Activated CD8-positive, alpha-beta T cell treated with anti-CD3 and anti-CD28 coated beads, Interleukin-2, amount 10 ng/mL, durations not matched to agents 7 days and 5 days (primary cell): ENCODE measurements around the gene LMO2. TPM values are rescaled to one million over a fixed set of nuclear protein-coding genes. Genes with fewer than 3 reads are reported as not detected.
A peak's percentile ranks its signal among the peaks of the same experiment; 100 is the strongest.

ENCODE experiments used
- ATAC-seq: fragments of 150-1000 bp; cut with Tn5 transposase; one replicate; pipeline ENCODE4 v1.10.0; 2021; ENCODE audit warnings: moderate library complexity
- CTCF ChIA-PET: fragments of 350-600 bp; sonication (Branson Sonifier 250); formaldehyde crosslinking; loops from one replicate; lab custom pipeline; 2021; ENCODE audit warnings: antibody characterized with exemption; lab: Charles Lee
- POLR2A ChIA-PET: fragments of 350-600 bp; sonication (Branson Sonifier 250); formaldehyde crosslinking; loops from one replicate; lab custom pipeline; 2021; ENCODE audit warnings: antibody characterized with exemption; lab: Charles Lee
- DNase-seq: peaks from one replicate; pipeline ENCODE4 v3.0.0-alpha.2; 2020
- H3K27ac Mint-ChIP-seq: one replicate; pipeline ENCODE4 v1.8.0; 2021; ENCODE audit warnings: mild to moderate bottlenecking, mixed read lengths
- H3K27me3 Mint-ChIP-seq: one replicate; pipeline ENCODE4 v1.8.0; 2021; ENCODE audit warnings: low read depth, mixed read lengths
- H3K36me3 Mint-ChIP-seq: one replicate; pipeline ENCODE4 v1.8.0; 2021; ENCODE audit warnings: low read depth, mixed read lengths
- H3K4me1 Mint-ChIP-seq: one replicate; pipeline ENCODE4 v1.8.0; 2021; ENCODE audit warnings: low read depth, mixed read lengths
- H3K4me3 Mint-ChIP-seq: one replicate; pipeline ENCODE4 v1.8.0; 2021; ENCODE audit warnings: mild to moderate bottlenecking, mixed read lengths
- H3K9me3 Mint-ChIP-seq: one replicate; pipeline ENCODE4 v1.8.0; 2022; ENCODE audit warnings: mixed read lengths; ENCODE audit not compliant: insufficient read depth
- total RNA-seq, 2 experiments: library from RNA; stranded (reverse); gene quantifications; one replicate each; pipeline ENCODE4 v1.2.3, GENCODE V29; 2021

The LMO2 gene
- total RNA-seq, 2 experiments from 2014 or later = not detected

- DNase-seq (no peak), ATAC-seq (no peak)
- H3K36me3 Mint-ChIP-seq = no peaks in the 10 kb centered on the region
- no peak overlapping the region for H3K4me3 Mint-ChIP-seq
- H3K27me3 Mint-ChIP-seq = peaks cover 59% of the 10 kb centered on the region
- ChIA-PET POLR2A (no interaction called here), CTCF (interaction anchor here (0.8 to 2.3 kb wide), 4 partner anchors 10 to 121 kb away, joined by 3 to 14 read pairs (median 5); no protein-coding TSS in a partner anchor)
- H3K9me3 Mint-ChIP-seq = no peaks in the 10 kb centered on the region
- H3K27ac Mint-ChIP-seq = no peak overlapping the region
- H3K4me1 Mint-ChIP-seq = peaks cover 15% of the 10 kb centered on the region
Observed at GRCh38 chr11:33867561-33867960, 24.3 kb downstream of the LMO2 start.

GRCh38 chr11:33866936-33867335 is 24.9 kb downstream of the LMO2 start:
- Mint-ChIP-seq H3K4me1 (peaks cover 15% of the 10 kb centered on the region), H3K27me3 (peaks cover 57% of the 10 kb centered on the region), H3K27ac (no peak overlapping the region), H3K9me3 (no peaks in the 10 kb centered on the region), H3K4me3 (no peak overlapping the region), H3K36me3 (no peaks in the 10 kb centered on the region)
- DNase-seq = no peak
- CTCF ChIA-PET = interaction anchor here (0.8 to 1.4 kb wide), 3 partner anchors 9 to 37 kb away, joined by 3 to 6 read pairs (median 4); no protein-coding TSS in a partner anchor
- no peak for ATAC-seq
- POLR2A ChIA-PET = no interaction called here

DNA sequence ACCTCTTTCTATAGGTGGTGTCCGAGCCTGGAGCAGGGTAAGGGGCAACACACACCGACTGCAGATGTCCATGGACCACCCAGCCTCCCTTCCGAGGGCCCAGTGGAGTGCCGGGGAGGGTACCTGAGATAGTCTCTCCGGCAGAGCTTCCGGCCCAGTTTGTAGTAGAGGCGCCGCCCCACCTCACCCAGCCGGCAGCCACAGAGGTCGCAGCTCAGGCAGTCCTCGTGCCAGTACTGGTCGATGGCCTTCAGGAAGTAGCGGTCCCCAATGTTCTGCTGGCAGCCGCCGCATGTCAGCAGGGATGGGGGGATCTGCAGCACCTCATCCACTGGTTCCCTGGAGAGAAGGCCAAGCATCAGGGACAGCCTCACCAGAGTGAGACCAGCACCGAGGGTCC is 27.4 kb downstream of the LMO2 start:
- Mint-ChIP-seq H3K9me3 (no peaks in the 10 kb centered on the region), H3K4me3 (no peak overlapping the region), H3K27ac (no peak overlapping the region), H3K4me1 (peaks cover 6% of the 10 kb centered on the region), H3K36me3 (no peaks in the 10 kb centered on the region), H3K27me3 (peaks cover 59% of the 10 kb centered on the region)
- ChIA-PET CTCF (interaction anchor here (2.4 kb wide), 1 partner anchor 123 kb away, joined by 8 read pairs; no protein-coding TSS in a partner anchor), POLR2A (no interaction called here)
- DNase-seq (no peak), ATAC-seq (no peak)

- DNase-seq = no peak
- peaks cover 63% of the 10 kb centered on the region for H3K27me3 Mint-ChIP-seq
- ATAC-seq = no peak
- no peaks in the 10 kb centered on the region for H3K36me3 Mint-ChIP-seq
- no peak overlapping the region for H3K27ac Mint-ChIP-seq
- ChIA-PET CTCF (interaction anchor here (1.0 to 2.4 kb wide), 2 partner anchors 10 to 124 kb away, joined by 3 to 8 read pairs; no protein-coding TSS in a partner anchor), POLR2A (no interaction called here)
- peaks cover 6% of the 10 kb centered on the region for H3K4me1 Mint-ChIP-seq
- no peaks in the 10 kb centered on the region for H3K9me3 Mint-ChIP-seq
- no peak overlapping the region for H3K4me3 Mint-ChIP-seq
Observed at GRCh38 chr11:33863418-33864172, 28.3 kb downstream of the LMO2 start.

DNA sequence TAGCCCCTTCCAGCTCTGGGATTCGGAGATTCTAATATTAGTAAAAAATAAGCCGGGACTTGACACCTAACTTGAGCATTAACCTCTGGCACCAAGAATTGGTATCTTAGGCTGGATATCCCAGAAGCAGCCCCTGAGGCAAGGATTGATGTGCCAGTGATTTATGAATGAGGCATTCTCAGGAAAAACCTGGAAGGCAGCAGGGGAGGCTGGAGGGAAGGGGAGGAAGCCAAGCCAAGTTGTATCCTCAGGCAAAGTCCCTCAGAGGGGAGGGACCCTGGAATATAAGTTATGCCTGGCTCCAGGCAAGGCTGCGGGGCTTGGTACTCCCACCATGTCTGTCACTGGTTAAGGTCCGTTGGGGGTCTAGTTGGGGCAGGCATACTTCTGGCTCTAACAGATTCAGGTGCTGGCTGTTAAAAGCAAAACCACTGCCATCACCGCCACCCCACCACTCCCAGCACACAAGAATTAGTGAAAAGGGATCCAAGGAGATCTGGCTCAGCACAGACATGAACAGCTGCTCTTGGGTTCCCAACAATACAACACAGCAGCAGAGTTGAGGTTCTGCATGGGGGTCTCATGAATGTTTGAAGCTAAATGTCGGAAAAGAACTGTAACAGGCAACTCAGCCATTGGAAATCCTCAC is 29.8 kb downstream of the LMO2 start:
- no peaks in the 10 kb centered on the region for H3K36me3 Mint-ChIP-seq
- POLR2A ChIA-PET = no interaction called here
- H3K9me3 Mint-ChIP-seq = no peaks in the 10 kb centered on the region
- DNase-seq = no peak
- ATAC-seq = no peak
- H3K4me3 Mint-ChIP-seq = no peak overlapping the region
- no peak overlapping the region for H3K27ac Mint-ChIP-seq
- H3K4me1 Mint-ChIP-seq = no peaks in the 10 kb centered on the region
- CTCF ChIA-PET = interaction anchor here (0.6 to 1.6 kb wide), 5 partner anchors 11 to 135 kb away, joined by 3 to 4 read pairs (median 3); no protein-coding TSS in a partner anchor
- H3K27me3 Mint-ChIP-seq = peaks cover 56% of the 10 kb centered on the region

GRCh38 chr11:33861386-33861785 is 30.5 kb downstream of the LMO2 start:
- H3K4me1 Mint-ChIP-seq = no peaks in the 10 kb centered on the region
- ChIA-PET CTCF (interaction anchor here (0.6 to 1.6 kb wide), 5 partner anchors 10 to 135 kb away, joined by 3 to 4 read pairs (median 3); no protein-coding TSS in a partner anchor), POLR2A (interaction anchor here (0.5 kb wide), 1 partner anchor 1492 kb away, joined by 5 read pairs; no protein-coding TSS in a partner anchor)
- no peak overlapping the region for H3K4me3 Mint-ChIP-seq
- H3K9me3 Mint-ChIP-seq = no peaks in the 10 kb centered on the region
- H3K36me3 Mint-ChIP-seq = no peaks in the 10 kb centered on the region
- peaks cover 55% of the 10 kb centered on the region for H3K27me3 Mint-ChIP-seq
- no peak for DNase-seq
- no peak overlapping the region for H3K27ac Mint-ChIP-seq
- ATAC-seq = no peak

GRCh38 chr11:33860926-33861325 is 30.9 kb downstream of the LMO2 start:
- ChIA-PET POLR2A (interaction anchor here (0.5 kb wide), 1 partner anchor 1491 kb away, joined by 5 read pairs; no protein-coding TSS in a partner anchor), CTCF (interaction anchor here (0.7 to 4.1 kb wide), 5 partner anchors 10 to 136 kb away, joined by 3 to 45 read pairs (median 3); no protein-coding TSS in a partner anchor)
- no peaks in the 10 kb centered on the region for H3K36me3 Mint-ChIP-seq
- H3K4me3 Mint-ChIP-seq = no peak overlapping the region
- no peaks in the 10 kb centered on the region for H3K4me1 Mint-ChIP-seq
- DNase-seq (no peak), ATAC-seq (no peak)
- no peak overlapping the region for H3K27ac Mint-ChIP-seq
- H3K9me3 Mint-ChIP-seq = no peaks in the 10 kb centered on the region
- peaks cover 56% of the 10 kb centered on the region for H3K27me3 Mint-ChIP-seq

DNA sequence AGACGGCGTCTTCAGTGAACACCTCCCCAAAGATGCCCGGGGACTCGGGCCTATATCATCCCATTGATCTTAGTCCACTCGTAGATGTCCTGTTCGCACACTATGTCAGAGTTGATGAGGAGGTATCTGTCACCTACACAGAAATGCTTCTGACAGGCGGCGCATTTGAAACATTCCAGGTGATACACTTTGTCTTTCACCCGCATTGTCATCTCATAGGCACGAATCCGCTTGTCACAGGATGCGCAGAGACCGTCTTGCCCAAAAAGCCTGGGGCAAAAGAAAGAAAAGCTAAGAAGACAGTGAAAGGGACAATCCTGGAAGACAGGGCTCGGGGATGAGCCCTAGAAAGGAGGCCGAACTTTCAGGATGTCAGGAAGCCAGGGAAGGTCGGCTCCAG is 32.6 kb downstream of the LMO2 start:
- CTCF ChIA-PET = interaction anchor here (0.7 to 4.1 kb wide), 2 partner anchors 129 to 609 kb away, joined by 6 to 45 read pairs; no protein-coding TSS in a partner anchor
- no peaks in the 10 kb centered on the region for H3K9me3 Mint-ChIP-seq

DNA sequence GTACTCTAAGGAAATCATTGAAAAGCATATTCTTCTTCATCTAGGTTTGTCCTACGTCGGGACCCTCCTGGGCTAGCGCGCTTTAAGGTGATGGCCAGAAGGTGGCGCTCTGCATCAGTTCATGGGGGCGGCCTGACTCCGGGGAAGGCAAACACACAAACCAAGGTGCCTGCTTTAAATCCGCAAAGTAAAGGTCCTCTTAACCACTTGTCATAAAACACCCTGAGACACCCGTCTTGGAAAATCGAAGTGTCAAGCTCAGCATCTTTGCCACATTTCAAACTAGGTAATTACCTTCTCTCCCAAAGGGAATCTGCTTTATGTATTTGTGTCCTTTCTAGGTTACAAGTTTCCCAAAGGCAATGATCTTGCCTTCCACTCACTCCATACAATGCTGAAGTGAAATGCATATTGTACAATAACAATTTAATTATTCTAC is 33.9 kb downstream of the LMO2 start:
- H3K27me3 Mint-ChIP-seq = peaks cover 56% of the 10 kb centered on the region
- DNase-seq (peak; percentile 82), ATAC-seq (peak; percentile 82)
- no peak overlapping the region for H3K4me3 Mint-ChIP-seq
- H3K4me1 Mint-ChIP-seq = no peaks in the 10 kb centered on the region
- H3K9me3 Mint-ChIP-seq = no peaks in the 10 kb centered on the region
- ChIA-PET POLR2A (no interaction called here), CTCF (interaction anchor here (0.8 to 4.1 kb wide), 19 partner anchors 8 to 313 kb away, joined by 3 to 45 read pairs (median 5); no protein-coding TSS in a partner anchor)
- no peaks in the 10 kb centered on the region for H3K36me3 Mint-ChIP-seq
- H3K27ac Mint-ChIP-seq = no peak overlapping the region

More for the DNA sequence above, 32.6 kb downstream of the LMO2 start:
- H3K36me3 Mint-ChIP-seq = no peaks in the 10 kb centered on the region
- no peak for ATAC-seq
- H3K27ac Mint-ChIP-seq = no peak overlapping the region
- POLR2A ChIA-PET = no interaction called here
- DNase-seq = no peak
- no peaks in the 10 kb centered on the region for H3K4me1 Mint-ChIP-seq
- no peak overlapping the region for H3K4me3 Mint-ChIP-seq
- peaks cover 54% of the 10 kb centered on the region for H3K27me3 Mint-ChIP-seq

DNA sequence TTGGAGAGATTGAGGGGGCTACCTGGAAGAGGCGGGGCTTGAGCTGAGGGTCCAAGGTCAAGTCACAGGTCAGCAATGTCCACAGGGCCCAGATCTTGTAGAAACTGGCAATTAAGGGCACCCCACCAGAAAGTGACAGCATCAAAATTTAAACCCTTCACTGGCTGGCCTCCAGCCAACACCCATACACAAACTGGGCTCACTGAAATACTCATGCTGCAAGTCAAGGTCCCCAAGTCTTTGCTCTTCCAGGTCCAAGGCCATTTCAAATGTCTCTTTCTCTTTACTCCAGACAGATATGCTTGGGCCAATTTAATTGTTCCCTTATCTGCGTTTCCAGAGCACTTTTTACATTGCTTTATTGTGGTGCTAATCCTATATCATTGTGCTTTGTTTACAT is 36.4 kb downstream of the LMO2 start:
- Mint-ChIP-seq H3K27ac (no peak overlapping the region), H3K4me3 (no peak overlapping the region), H3K36me3 (no peaks in the 10 kb centered on the region), H3K4me1 (no peaks in the 10 kb centered on the region), H3K9me3 (no peaks in the 10 kb centered on the region), H3K27me3 (peaks cover 51% of the 10 kb centered on the region)
- ChIA-PET CTCF (no interaction called here), POLR2A (no interaction called here)
- DNase-seq (no peak), ATAC-seq (no peak)

- peaks cover 37% of the 10 kb centered on the region for H3K27me3 Mint-ChIP-seq
- ATAC-seq (no peak), DNase-seq (no peak)
- ChIA-PET CTCF (no interaction called here), POLR2A (no interaction called here)
- H3K4me3 Mint-ChIP-seq = no peak overlapping the region
- H3K4me1 Mint-ChIP-seq = no peaks in the 10 kb centered on the region
- no peaks in the 10 kb centered on the region for H3K9me3 Mint-ChIP-seq
- no peak overlapping the region for H3K27ac Mint-ChIP-seq
- H3K36me3 Mint-ChIP-seq = no peaks in the 10 kb centered on the region
Observed at GRCh38 chr11:33848717-33849390, 43.0 kb downstream of the LMO2 start.
